ENCODE measurements around the gene ZFAND3.
"Not testable (repeated sequence)": the region's sequence is repeated elsewhere in the genome, so short reads cannot be mapped to it uniquely, and the experiment has no call there.

Gene ZFAND3

GRCh38 chr6:37866590-37867507 lies 47.3 kb downstream of the ZFAND3 start:
- no peak for DNase-seq

- DNase-seq: no peak
These were observed 48.4 kb downstream of the ZFAND3 start for GRCh38 chr6:37867756-37868446.

- peak; percentile 11 for DNase-seq
These were observed 48.9 kb downstream of the ZFAND3 start for GRCh38 chr6:37868447-37868825.

GRCh38 chr6:37871616-37872372 lies 52.3 kb downstream of the ZFAND3 start:
- no peak for DNase-seq

- no peak for DNase-seq
These were observed 52.8 kb downstream of the ZFAND3 start for GRCh38 chr6:37872373-37872745.

GRCh38 chr6:37874726-37875125 lies 55.2 kb downstream of the ZFAND3 start:
- DNase-seq: no peak

GRCh38 chr6:37875561-37876309 lies 56.2 kb downstream of the ZFAND3 start:
- no peak for DNase-seq

GRCh38 chr6:37876843-37877242 lies 57.3 kb downstream of the ZFAND3 start:
- DNase-seq: no peak

GRCh38 chr6:37877373-37878149 lies 58.0 kb downstream of the ZFAND3 start:
- DNase-seq: no peak

GRCh38 chr6:37878150-37878710 lies 58.7 kb downstream of the ZFAND3 start:
- no peak for DNase-seq

GRCh38 chr6:37880602-37881001 lies 61.1 kb downstream of the ZFAND3 start:
- DNase-seq: not testable (repeated sequence)

- DNase-seq: no peak
These were observed 62.8 kb downstream of the ZFAND3 start for GRCh38 chr6:37882292-37882691.

- DNase-seq: no peak
These were observed 63.3 kb downstream of the ZFAND3 start for GRCh38 chr6:37882724-37883413.

- DNase-seq: no peak
These were observed 65.0 kb downstream of the ZFAND3 start for GRCh38 chr6:37884548-37884947.

- no peak for DNase-seq
These were observed 69.5 kb downstream of the ZFAND3 start for GRCh38 chr6:37889051-37889450.

- DNase-seq: no peak
These were observed 70.0 kb downstream of the ZFAND3 start for GRCh38 chr6:37889486-37889885.

GRCh38 chr6:37891072-37891471 lies 71.5 kb downstream of the ZFAND3 start:
- no peak for DNase-seq

- no peak for DNase-seq
These were observed 73.7 kb downstream of the ZFAND3 start for GRCh38 chr6:37893257-37893656.

GRCh38 chr6:37893734-37894133 lies 74.2 kb downstream of the ZFAND3 start:
- DNase-seq: not testable (repeated sequence)

GRCh38 chr6:37894585-37894984 lies 75.1 kb downstream of the ZFAND3 start:
- DNase-seq: no peak

- no peak for DNase-seq
These were observed 77.8 kb downstream of the ZFAND3 start for GRCh38 chr6:37897321-37897720.

All from stimulated activated CD4-positive, alpha-beta T cell treated with anti-CD3 and anti-CD28 coated beads, Interleukin-4, amount 100 ng/mL, for 24 hours (primary cell).